ENCODE measurements around the gene NUDT21.

GRCh38 chr16:56426585-56426984 lies 24.5 kb downstream of the NUDT21 start:
- TF ChIP-seq CTCF (IDR thresholded peaks at IDR 0.05) (no peak), POLR2A (IDR thresholded peaks at IDR 0.05) (no peak)
